ENCODE measurements around the gene CEP70.

- TF ChIP-seq EP300 (IDR thresholded peaks at IDR 0.05): no peak
- TF ChIP-seq, protein P1, sequence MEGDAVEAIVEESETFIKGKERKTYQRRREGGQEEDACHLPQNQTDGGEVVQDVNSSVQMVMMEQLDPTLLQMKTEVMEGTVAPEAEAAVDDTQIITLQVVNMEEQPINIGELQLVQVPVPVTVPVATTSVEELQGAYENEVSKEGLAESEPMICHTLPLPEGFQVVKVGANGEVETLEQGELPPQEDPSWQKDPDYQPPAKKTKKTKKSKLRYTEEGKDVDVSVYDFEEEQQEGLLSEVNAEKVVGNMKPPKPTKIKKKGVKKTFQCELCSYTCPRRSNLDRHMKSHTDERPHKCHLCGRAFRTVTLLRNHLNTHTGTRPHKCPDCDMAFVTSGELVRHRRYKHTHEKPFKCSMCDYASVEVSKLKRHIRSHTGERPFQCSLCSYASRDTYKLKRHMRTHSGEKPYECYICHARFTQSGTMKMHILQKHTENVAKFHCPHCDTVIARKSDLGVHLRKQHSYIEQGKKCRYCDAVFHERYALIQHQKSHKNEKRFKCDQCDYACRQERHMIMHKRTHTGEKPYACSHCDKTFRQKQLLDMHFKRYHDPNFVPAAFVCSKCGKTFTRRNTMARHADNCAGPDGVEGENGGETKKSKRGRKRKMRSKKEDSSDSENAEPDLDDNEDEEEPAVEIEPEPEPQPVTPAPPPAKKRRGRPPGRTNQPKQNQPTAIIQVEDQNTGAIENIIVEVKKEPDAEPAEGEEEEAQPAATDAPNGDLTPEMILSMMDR (IDR thresholded peaks at IDR 0.05): no peak
- no peak for TF ChIP-seq CEBPB (IDR thresholded peaks at IDR 0.05)
- TF ChIP-seq POLR2A (IDR thresholded peaks at IDR 0.05; ENCODE audit: low read length): no peak
- no peak for TF ChIP-seq TP53 (CRISPR knock-in tag; IDR thresholded peaks at IDR 0.05)
- no peak for TF ChIP-seq HDAC2 (IDR thresholded peaks at IDR 0.05)
- no peak for TF ChIP-seq JUNB (IDR thresholded peaks at IDR 0.05)
- TF ChIP-seq TFCP2L1 (CRISPR knock-in tag; IDR thresholded peaks at IDR 0.05): no peak
- TF ChIP-seq RCOR1 (IDR thresholded peaks at IDR 0.05; ENCODE audit: low read depth, low read length): no peak
- TF ChIP-seq, protein P2, sequence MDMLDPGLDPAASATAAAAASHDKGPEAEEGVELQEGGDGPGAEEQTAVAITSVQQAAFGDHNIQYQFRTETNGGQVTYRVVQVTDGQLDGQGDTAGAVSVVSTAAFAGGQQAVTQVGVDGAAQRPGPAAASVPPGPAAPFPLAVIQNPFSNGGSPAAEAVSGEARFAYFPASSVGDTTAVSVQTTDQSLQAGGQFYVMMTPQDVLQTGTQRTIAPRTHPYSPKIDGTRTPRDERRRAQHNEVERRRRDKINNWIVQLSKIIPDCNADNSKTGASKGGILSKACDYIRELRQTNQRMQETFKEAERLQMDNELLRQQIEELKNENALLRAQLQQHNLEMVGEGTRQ (IDR thresholded peaks at IDR 0.05): no peak
- no peak for TF ChIP-seq HOXA7 (CRISPR knock-in tag; IDR thresholded peaks at IDR 0.05)
- TF ChIP-seq, protein P3, sequence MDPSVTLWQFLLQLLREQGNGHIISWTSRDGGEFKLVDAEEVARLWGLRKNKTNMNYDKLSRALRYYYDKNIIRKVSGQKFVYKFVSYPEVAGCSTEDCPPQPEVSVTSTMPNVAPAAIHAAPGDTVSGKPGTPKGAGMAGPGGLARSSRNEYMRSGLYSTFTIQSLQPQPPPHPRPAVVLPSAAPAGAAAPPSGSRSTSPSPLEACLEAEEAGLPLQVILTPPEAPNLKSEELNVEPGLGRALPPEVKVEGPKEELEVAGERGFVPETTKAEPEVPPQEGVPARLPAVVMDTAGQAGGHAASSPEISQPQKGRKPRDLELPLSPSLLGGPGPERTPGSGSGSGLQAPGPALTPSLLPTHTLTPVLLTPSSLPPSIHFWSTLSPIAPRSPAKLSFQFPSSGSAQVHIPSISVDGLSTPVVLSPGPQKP (IDR thresholded peaks at IDR 0.05; ENCODE audit: low read depth, low read length): no peak
- TF ChIP-seq SMC3 (IDR thresholded peaks at IDR 0.05): no peak
- TF ChIP-seq NR3C1 (IDR thresholded peaks at IDR 0.05): no peak
Observed at GRCh38 chr3:138448631-138449030, 145.4 kb downstream of the CEP70 start.
